GM18502 (cell line): Measurements from ENCODE around the gene FAXDC2.

Experiments used
- ATAC-seq: cut with Tn5 transposase; IDR thresholded peaks from one replicate; pipeline ENCODE4 v1.9.1; 2021; ENCODE audit warnings: mild to moderate bottlenecking; ENCODE audit not compliant: unreplicated experiment, poor library complexity

The FAXDC2 gene

GRCh38 chr5:154850255-154851062, at the start of gene FAXDC2:
Gene FAXDC2 (minus strand): TSS chr5:154850603. CDS start chr5:154838178, 12,425 bp downstream.
- no peak for ATAC-seq

- no peak for ATAC-seq
Measured at GRCh38 chr5:154900066-154900465, 49.7 kb upstream of the FAXDC2 start.

- no peak for ATAC-seq
Measured at GRCh38 chr5:154899151-154899816, 48.9 kb upstream of the FAXDC2 start.

- ATAC-seq: no peak
Measured at GRCh38 chr5:154898210-154898609, 47.8 kb upstream of the FAXDC2 start.

GRCh38 chr5:154896562-154897165, 46.3 kb upstream of the FAXDC2 start:
- ATAC-seq: no peak

- ATAC-seq: no peak
Measured at GRCh38 chr5:154895606-154896561, 45.5 kb upstream of the FAXDC2 start.

GRCh38 chr5:154893381-154893780, 43.0 kb upstream of the FAXDC2 start:
- ATAC-seq: no peak

- ATAC-seq: no peak
Measured at GRCh38 chr5:154892369-154892771, 42.0 kb upstream of the FAXDC2 start.

GRCh38 chr5:154885439-154885838, 35.0 kb upstream of the FAXDC2 start:
- ATAC-seq: no peak

- no peak for ATAC-seq
Measured at GRCh38 chr5:154884424-154884823, 34.0 kb upstream of the FAXDC2 start.

- ATAC-seq: no peak
Measured at GRCh38 chr5:154881986-154882385, 31.6 kb upstream of the FAXDC2 start.

- no peak for ATAC-seq
Measured at GRCh38 chr5:154878642-154879335, 28.4 kb upstream of the FAXDC2 start.

- no peak for ATAC-seq
Measured at GRCh38 chr5:154873791-154874331, 23.5 kb upstream of the FAXDC2 start.

GRCh38 chr5:154871734-154872133, 21.3 kb upstream of the FAXDC2 start:
- no peak for ATAC-seq

- no peak for ATAC-seq
Measured at GRCh38 chr5:154868702-154869101, 18.3 kb upstream of the FAXDC2 start.

GRCh38 chr5:154866841-154867240, 16.4 kb upstream of the FAXDC2 start:
- no peak for ATAC-seq

- no peak for ATAC-seq
Measured at GRCh38 chr5:154865466-154866184, 15.2 kb upstream of the FAXDC2 start.

- ATAC-seq: no peak
Measured at GRCh38 chr5:154863291-154864080, 13.1 kb upstream of the FAXDC2 start.
